Spleen (tissue), 7 donors: ENCODE results near the gene DCST1.
A peak's percentile ranks its signal among the peaks of the same experiment; 100 is the strongest.

Source experiments
- CTCF ChIP-seq, 11 experiments: fragments of 200-600 bp in 7 of 11; fragments of 450-650 bp in 4 of 11; sonication (generic) in 4 of 11; IDR thresholded peaks in 8 of 11; conservative IDR thresholded peaks in 3 of 11; 1 replicate in 7 of 11; 2 replicates in 4 of 11; pipeline versions ENCODE4 v1.4.0 to v1.8.0; 2016 to 2021; ENCODE audit warnings: antibody characterized with exemption in 11 of 11, inconsistent platforms in 4 of 11, mild to moderate bottlenecking in 1 of 11
- POLR2A ChIP-seq, 3 donors: fragments of 450-650 bp; IDR thresholded peaks; one replicate each; pipeline ENCODE4 v1.5.1; 2017; ENCODE audit warnings: antibody characterized with exemption in 3 of 3, mild to moderate bottlenecking in 1 of 3
- POLR2AphosphoS5 ChIP-seq, 3 donors: sonication (generic); formaldehyde crosslinking; IDR thresholded peaks; one replicate each; pipeline ENCODE4 v1.5.1; 2017; ENCODE audit warnings: antibody characterized with exemption in 3 of 3
- donor health status: DM: no; HTN: no; CAD: no; lungs with moderate emphysema.
- donor health status: DM: no; HTN: no; CAD: no.
- donor health status: DM: no; HTN: no; CAD: no.

- peak; percentile 94 to 99 (median 98) for TF ChIP-seq CTCF (IDR thresholded peaks at IDR 0.05 in 8 of 11, conservative IDR thresholded peaks at IDR 0.05 in 3 of 11)
- peak; percentile 30 to 64 (median 63) for TF ChIP-seq POLR2AphosphoS5 (IDR thresholded peaks at IDR 0.05)
- TF ChIP-seq POLR2A (IDR thresholded peaks at IDR 0.05): no peak
These were observed 57.7 kb downstream of the DCST1 start for GRCh38 chr1:155091071-155092051.
